GM12873 (cell line): ENCODE measurements around the gene SELENOF.

Experiments
- TF ChIP-seq, protein P1 (sequence below): IDR thresholded peaks from 2 replicates; pipeline ENCODE4 v1.5.1; 2012; ENCODE audit warnings: low read depth, mild to moderate bottlenecking, moderate library complexity, low read length, control low read depth; ENCODE audit not compliant: insufficient read depth; ENCODE audit errors: missing control alignments

Gene SELENOF

DNA sequence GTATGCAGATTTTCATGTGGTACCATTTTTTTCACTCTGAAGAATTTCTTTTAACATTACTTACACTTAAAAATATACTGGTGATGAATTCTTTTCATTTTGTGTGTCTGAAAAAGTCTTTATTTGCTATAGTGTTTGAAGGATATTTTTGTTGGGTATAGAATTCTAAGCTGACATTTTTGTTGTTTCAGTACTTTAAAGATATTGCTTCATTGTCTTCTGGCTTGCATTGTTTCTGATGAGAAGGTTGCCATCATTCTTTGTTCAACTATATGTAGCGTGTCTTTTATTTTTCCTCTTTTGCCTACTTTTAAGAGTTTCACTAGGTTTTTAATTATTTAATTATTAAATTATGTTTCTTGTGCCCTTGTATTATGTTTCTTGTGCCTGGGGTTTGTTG lies 8.5 kb upstream of the SELENOF start:
- TF ChIP-seq, protein P1, sequence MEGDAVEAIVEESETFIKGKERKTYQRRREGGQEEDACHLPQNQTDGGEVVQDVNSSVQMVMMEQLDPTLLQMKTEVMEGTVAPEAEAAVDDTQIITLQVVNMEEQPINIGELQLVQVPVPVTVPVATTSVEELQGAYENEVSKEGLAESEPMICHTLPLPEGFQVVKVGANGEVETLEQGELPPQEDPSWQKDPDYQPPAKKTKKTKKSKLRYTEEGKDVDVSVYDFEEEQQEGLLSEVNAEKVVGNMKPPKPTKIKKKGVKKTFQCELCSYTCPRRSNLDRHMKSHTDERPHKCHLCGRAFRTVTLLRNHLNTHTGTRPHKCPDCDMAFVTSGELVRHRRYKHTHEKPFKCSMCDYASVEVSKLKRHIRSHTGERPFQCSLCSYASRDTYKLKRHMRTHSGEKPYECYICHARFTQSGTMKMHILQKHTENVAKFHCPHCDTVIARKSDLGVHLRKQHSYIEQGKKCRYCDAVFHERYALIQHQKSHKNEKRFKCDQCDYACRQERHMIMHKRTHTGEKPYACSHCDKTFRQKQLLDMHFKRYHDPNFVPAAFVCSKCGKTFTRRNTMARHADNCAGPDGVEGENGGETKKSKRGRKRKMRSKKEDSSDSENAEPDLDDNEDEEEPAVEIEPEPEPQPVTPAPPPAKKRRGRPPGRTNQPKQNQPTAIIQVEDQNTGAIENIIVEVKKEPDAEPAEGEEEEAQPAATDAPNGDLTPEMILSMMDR = no peak

DNA sequence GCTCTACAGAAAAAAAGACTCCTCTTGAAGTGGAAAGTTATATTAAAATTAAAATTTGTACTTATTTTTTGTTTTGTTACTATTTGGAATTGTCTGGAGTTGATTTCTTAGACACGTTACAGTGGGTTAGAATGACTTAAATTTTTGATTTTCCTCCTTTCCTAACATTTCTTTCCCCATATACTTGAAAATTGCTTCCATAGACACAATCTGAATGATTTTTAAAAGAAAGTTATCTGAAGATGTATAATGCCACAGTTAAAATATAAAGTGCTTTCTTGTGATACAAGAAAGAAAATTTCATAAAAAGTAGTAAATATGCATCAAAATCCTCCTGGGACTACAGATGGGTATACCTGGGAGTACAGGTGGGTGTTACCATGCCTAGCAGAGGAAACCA lies 2.8 kb upstream of the SELENOF start:
- TF ChIP-seq, protein P1 = no peak

DNA sequence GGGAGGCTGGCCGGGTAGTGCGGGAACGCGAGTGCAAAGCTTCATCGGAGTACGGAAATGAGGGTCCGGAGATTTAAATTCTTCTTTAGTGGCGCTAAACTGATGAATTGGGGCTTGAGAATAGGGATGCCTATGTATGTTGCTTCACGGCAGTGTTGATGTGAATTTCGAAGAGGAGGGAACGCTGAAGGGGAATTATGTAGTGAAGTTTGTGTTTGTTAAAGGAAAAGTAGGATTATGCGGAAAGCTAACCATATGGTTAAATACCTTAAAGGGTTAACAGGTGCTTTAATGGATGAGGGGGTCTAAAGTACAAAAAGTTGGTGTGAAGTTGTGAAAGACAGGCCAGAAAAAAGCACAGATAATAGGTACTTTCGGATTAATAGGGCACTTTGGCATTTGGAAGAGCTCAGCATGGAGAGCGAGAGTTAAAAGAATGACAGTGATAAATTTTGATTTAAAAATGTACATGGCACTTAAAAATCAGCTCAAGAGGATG lies 1.9 kb upstream of the SELENOF start:
- TF ChIP-seq, protein P1 = no peak

DNA sequence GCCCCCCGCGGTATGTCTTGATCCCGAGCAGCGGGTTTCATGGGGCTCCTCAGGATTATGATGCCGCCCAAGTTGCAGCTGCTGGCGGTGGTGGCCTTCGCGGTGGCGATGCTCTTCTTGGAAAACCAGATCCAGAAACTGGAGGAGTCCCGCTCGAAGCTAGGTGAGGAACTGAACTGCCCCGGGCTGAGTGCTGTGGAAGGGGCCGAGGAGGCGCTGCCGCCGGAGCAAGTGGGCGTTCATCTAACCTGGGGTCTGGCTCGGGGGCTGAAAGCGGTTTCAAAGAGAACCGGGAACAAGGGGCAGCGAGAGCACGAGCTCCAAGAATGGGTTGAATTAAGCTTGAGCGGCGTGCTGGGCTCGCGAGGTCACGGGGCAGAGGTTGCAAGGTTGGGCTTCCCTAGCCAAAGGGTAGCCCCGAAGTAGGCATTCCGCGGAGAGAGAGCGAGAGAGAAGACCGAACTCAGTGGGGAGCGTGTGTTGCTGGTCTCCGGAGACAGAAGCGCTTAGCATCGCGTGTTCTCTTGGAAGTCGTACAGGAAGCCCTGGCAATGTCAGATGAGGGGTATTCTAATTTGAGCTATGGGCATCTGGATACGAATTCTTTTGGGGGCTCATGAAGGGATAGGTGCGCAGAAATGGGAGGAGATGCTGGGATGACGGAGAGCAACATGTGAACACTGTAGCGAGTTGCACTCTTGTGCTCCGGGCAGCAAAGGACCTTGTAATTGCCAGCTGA lies 1.2 kb upstream of the SELENOF start:
- TF ChIP-seq, protein P1 = no peak

DNA sequence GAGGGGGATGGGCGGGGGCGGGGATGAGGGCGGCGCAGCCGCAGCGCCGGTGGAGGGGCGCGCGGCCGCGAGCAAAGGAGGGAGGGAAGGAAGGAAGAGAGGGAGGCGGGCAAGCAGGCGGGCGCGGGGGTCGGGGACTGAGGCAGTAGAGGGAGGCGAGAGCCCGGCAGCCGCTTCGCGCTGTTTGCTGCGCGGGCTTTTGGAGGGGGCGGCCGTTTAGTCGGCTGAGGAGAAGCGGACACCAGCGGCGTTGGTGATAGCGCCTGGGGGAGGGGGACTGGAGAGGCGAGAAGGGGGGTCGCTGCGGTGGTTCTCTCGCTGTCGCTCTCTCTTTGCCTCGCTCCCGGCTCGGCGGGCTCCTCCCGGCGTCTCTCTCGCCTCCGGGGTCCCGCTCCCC lies 673 bp upstream of the SELENOF start, which contains the start of gene HS2ST1:
Gene HS2ST1, plus strand, starts transcription at position 35 of the 397 bp plus-strand sequence.
- TF ChIP-seq, protein P1 = no peak

DNA sequence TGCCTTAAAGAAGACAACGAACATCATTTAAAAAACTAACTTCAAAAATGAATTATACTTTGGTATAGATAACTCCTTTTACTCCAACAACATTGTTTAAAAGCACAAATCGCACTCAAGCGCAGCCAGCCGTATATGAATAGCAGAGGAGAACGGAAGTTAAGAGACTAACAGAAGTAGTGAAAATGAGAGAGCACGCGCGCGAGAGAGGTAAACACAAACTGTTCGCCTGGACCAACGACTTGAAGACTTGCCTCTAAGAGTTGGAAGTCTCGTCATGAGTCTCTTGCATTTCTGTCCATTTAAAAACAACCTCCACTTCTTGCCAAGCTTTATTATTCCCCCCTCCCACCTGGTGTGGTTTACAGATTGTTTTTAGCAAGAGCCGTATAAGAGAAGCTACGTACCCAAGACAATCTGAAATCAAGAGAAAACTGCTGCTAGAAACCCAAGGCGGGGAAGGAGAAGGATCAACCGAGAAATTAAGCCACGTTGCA lies 479 bp downstream of the SELENOF start:
- TF ChIP-seq, protein P1 = no peak

DNA sequence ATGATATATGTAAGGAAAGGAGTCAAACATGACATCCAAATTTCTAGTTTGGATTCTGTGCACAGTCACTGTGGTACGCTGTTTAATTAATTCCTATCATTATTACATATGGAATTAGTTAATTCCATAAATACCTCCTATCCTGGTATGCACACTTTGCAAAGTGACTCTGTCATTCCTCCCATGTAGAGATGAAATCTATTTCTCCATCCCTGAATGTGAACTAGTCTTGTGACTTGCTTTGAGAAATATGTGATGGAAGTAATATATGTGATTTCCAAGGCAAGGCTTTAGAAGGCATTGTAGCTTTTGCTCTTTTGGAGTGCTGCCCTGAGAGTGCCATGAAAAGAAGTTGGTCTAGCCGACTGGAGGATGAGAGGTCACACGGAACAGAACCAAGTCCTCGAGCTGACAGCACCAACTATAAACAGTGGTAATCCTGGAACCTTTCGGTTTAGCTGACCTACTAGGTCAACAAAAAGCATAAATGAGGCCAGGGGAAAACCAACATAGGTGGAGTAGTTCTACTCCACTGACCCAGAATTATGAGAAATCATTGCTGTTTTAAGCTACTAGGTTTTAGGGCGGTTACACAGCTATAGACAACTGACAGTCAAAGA lies 1.5 kb downstream of the SELENOF start:
- TF ChIP-seq, protein P1 = no peak
